Cardiac muscle cell (in vitro differentiated cells and primary cell): ENCODE data around the gene FMO3. TPM values are rescaled to one million over a fixed set of nuclear protein-coding genes. Genes with fewer than 3 reads are reported as not detected.

Source experiments
- DNase-seq, 2 donors: peaks; one replicate each; pipeline versions ENCODE4 v3.0.0 to v3.0.0-alpha.2; 2010 to 2017; ENCODE audit warnings: low read depth in 1 of 2, low spot score in 1 of 2
- H3K27ac ChIP-seq: fragments of 200-600 bp; sonication (generic); 2 replicates; pipeline ENCODE4 v1.5.1; 2016
- H3K27me3 ChIP-seq: fragments of 200-600 bp; sonication (generic); 2 replicates; pipeline ENCODE4 v1.6.0; 2016; ENCODE audit warnings: control low read depth
- H3K36me3 ChIP-seq: fragments of 200-600 bp; sonication (generic); 2 replicates; pipeline ENCODE4 v1.5.1; 2016; ENCODE audit warnings: control low read depth
- H3K4me1 ChIP-seq: fragments of 200-600 bp; sonication (generic); 2 replicates; pipeline ENCODE4 v1.8.1; 2017; ENCODE audit warnings: low read depth, mild to moderate bottlenecking, mixed run types
- H3K4me3 ChIP-seq: fragments of 200-600 bp; sonication (generic); 2 replicates; pipeline ENCODE4 v1.5.1; 2016; ENCODE audit warnings: mild to moderate bottlenecking
- H3K9me3 ChIP-seq: fragments of 200-600 bp; sonication (generic); 2 replicates; pipeline ENCODE4 v1.5.1; 2017; ENCODE audit warnings: low read depth, mild to moderate bottlenecking, control low read depth
- polyA plus RNA-seq: library from polyadenylated mRNA; unstranded; fragments of >200 nt; fragmentation: Nextera tagmentation; extraction: Ambion mirVana; gene quantifications from 2 replicates; pipeline ENCODE4 v1.2.1, GENCODE V29; 2016
- total RNA-seq: library from RNA; depleted of rRNA; stranded (reverse); fragments of >200 nt; gene quantifications from 2 replicates; pipeline ENCODE4 v1.2.3, GENCODE V29; 2016
- TF ChIP-seq, protein P1 (sequence below): IDR thresholded peaks from 2 replicates; pipeline ENCODE4 v1.5.1; 2012; ENCODE audit warnings: low read depth, mild to moderate bottlenecking, low read length

FMO3 gene
- total and polyA plus RNA-seq, 2 experiments from 2014 or later = not detected

DNA sequence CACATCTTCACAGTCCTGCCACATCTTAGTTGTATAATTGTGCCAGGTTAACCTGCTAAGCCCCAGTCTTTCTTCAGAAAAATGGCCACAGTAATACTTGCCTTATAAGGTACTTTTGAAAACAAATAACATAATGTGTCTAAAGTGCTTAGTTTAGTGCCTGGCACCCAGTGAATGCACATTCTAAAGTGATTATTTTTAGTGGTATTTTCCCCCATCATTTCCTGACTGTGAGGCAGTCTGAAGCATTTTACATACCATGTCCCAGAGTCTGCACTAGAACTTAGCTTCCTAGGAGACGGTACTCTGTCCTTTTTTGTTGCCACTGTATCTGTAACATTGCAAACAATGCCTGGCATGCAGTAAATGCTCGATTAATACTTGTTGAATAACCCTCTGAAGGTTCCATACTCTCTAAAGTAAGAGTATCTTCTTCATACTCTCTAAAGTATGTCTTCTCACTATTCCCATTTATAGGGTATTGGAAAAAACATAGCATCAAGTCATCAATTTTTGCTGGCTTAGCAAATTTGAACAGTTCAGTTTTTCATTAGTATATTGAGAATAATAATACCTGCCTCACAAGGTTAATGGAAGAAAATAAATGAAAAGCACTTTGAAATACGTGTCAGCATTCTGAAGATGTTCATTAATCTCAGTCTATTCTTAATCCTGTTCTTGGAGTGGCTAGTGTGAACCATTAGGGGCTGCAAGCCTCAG lies 43.7 kb downstream of the FMO3 start:
- no peak for DNase-seq
- Histone ChIP-seq H3K4me3 (no peak overlapping the region), H3K9me3 (no peaks in the 10 kb centered on the region), H3K27ac (no peak overlapping the region), H3K4me1 (no peaks in the 10 kb centered on the region), H3K36me3 (no peaks in the 10 kb centered on the region), H3K27me3 (no peaks in the 10 kb centered on the region)
- TF ChIP-seq, protein P1, sequence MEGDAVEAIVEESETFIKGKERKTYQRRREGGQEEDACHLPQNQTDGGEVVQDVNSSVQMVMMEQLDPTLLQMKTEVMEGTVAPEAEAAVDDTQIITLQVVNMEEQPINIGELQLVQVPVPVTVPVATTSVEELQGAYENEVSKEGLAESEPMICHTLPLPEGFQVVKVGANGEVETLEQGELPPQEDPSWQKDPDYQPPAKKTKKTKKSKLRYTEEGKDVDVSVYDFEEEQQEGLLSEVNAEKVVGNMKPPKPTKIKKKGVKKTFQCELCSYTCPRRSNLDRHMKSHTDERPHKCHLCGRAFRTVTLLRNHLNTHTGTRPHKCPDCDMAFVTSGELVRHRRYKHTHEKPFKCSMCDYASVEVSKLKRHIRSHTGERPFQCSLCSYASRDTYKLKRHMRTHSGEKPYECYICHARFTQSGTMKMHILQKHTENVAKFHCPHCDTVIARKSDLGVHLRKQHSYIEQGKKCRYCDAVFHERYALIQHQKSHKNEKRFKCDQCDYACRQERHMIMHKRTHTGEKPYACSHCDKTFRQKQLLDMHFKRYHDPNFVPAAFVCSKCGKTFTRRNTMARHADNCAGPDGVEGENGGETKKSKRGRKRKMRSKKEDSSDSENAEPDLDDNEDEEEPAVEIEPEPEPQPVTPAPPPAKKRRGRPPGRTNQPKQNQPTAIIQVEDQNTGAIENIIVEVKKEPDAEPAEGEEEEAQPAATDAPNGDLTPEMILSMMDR = no peak

DNA sequence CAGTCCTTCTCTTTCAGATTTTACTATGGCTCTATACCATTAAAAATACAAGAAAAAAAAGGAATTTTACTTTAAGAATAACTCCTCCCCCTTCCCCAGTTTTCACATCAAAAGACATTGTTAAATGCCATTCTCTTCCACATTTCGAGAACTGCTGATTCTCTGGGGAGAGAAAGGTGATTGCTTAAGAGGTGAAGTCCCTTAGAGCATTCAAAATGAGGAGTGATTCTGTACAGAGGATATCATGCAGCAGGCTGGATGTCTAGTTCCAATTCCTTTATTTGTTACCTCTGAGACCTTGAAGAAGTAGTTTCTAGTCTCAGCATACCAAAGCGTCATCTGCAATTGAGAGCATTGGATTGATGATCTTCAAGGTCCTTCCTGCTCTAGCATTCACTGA lies 46.9 kb downstream of the FMO3 start:
- no peak overlapping the region for H3K27ac ChIP-seq

DNA sequence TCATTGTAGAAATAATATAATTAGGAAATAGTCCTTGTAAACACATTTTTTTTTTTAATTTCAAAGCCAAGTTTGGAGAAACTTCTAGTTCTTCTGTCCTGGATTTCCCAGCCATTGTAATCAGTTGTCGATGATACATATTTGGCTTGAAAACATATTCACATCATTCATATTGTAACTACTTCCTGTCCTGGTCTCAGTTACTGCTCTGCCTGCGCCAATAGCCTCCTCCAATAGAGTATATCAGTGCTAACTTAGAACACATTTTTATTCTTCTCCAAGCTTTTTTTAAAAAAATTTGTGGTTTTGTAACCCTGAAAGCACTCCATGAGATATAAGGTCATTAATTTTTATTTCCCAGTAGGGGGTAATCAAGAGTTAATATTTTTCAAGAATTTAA lies 48.3 kb downstream of the FMO3 start:
- peak in 1 of 2 donors; percentile 36 for DNase-seq
- H3K4me1 ChIP-seq = no peaks in the 10 kb centered on the region
- H3K27me3 ChIP-seq = no peaks in the 10 kb centered on the region
- H3K27ac ChIP-seq = no peak overlapping the region
- no peak overlapping the region for H3K4me3 ChIP-seq
- H3K9me3 ChIP-seq = no peaks in the 10 kb centered on the region
- H3K36me3 ChIP-seq = no peaks in the 10 kb centered on the region
- TF ChIP-seq, protein P1 = no peak

More for the DNA sequence above, 46.9 kb downstream of the FMO3 start:
- Histone ChIP-seq H3K4me3 (no peak overlapping the region), H3K4me1 (no peaks in the 10 kb centered on the region), H3K36me3 (no peaks in the 10 kb centered on the region), H3K9me3 (no peaks in the 10 kb centered on the region), H3K27me3 (no peaks in the 10 kb centered on the region)
- DNase-seq = peak in 1 of 2 donors; percentile 57
- TF ChIP-seq, protein P1 = no peak

DNA sequence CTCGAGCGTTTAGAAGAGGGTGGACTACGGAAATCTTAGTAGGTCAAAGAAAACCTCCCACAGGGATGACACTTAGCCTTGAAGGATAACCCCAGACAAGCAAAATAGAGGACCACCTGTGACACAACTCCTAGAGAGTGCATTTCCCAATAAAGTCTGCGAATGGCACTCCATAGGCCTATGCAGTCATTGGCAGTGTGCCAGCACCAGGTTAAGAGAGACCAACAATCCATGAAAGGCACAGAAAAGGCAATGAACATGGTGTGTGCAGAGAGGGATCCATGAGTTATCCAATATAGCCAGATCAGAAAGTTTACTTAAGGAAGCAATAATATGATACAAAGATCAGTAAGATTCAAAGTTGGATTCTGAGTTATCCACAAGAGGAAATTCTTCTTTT lies 49.2 kb downstream of the FMO3 start:
- DNase-seq = no peak
- no peaks in the 10 kb centered on the region for H3K4me1 ChIP-seq
- no peak overlapping the region for H3K4me3 ChIP-seq
- TF ChIP-seq, protein P1 = no peak
- H3K27ac ChIP-seq = no peak overlapping the region
- H3K9me3 ChIP-seq = no peaks in the 10 kb centered on the region
- no peaks in the 10 kb centered on the region for H3K36me3 ChIP-seq
- H3K27me3 ChIP-seq = no peaks in the 10 kb centered on the region

DNA sequence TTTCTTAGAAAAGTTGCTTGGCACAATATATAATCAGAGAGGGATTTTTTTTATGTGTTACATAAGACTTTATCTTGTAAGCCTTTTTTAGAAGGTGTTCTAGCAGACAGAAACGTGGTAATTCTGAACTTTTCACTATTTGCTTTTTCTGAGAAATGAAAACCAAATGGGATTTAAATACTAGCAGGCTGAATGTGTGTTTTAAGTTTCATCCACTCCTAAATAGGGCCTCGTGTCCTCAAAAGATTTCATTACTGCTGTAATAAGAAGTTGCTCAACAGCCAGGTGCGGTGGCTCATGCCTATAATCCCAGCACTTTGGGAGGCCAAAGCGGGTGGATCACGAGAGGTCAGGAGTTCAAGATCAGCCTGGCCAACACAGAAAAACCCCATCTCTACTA lies 49.7 kb downstream of the FMO3 start:
- H3K27me3 ChIP-seq = no peaks in the 10 kb centered on the region
- no peak overlapping the region for H3K4me3 ChIP-seq
- TF ChIP-seq, protein P1 = no peak
- no peaks in the 10 kb centered on the region for H3K9me3 ChIP-seq
- peak in 1 of 2 donors; percentile 22 for DNase-seq
- H3K36me3 ChIP-seq = no peaks in the 10 kb centered on the region
- no peak overlapping the region for H3K27ac ChIP-seq
- H3K4me1 ChIP-seq = no peaks in the 10 kb centered on the region
